OCI-LY3 (cell line): Measurements from ENCODE around the gene RLF.
A peak's percentile ranks its signal among the peaks of the same experiment; 100 is the strongest.

Experiments used
- H2AFZ ChIP-seq: fragments of 200-600, 300-600 bp; shearing (Covaris generic); 2 replicates; pipeline ENCODE4 v1.6.0; 2014; ENCODE audit warnings: antibody characterized with exemption, low read depth, low read length
- H3K27ac ChIP-seq: fragments of 200-600, 300-600 bp; sonication (generic); 2 replicates; pipeline ENCODE4 v1.5.1; 2014; ENCODE audit warnings: mild to moderate bottlenecking, low read length, moderate library complexity, mixed read lengths
- H3K27me3 ChIP-seq: fragments of 200-600, 300-600 bp; sonication (generic); 2 replicates; pipeline ENCODE4 v1.6.1; 2014; ENCODE audit warnings: low read depth, low read length, mixed read lengths
- H3K36me3 ChIP-seq: fragments of 200-600, 300-600 bp; sonication (generic); replicated peaks from 2 replicates; pipeline ENCODE3; 2014; ENCODE audit warnings: low read depth, low read length, mixed read lengths
- H3K4me1 ChIP-seq: fragments of 300-600, 200-600 bp; sonication (generic); 2 replicates; pipeline ENCODE4 v1.6.1; 2014; ENCODE audit warnings: low read length, mixed read lengths
- H3K4me2 ChIP-seq: fragments of 200-600, 300-600 bp; sonication (generic); 2 replicates; pipeline ENCODE4 v1.6.1; 2014; ENCODE audit warnings: low read length, mixed read lengths
- H3K4me3 ChIP-seq: fragments of 300-600, 200-600 bp; sonication (generic); 2 replicates; pipeline ENCODE4 v1.5.1; 2014; ENCODE audit warnings: antibody characterized with exemption, mild to moderate bottlenecking, low read length, moderate library complexity
- H3K79me2 ChIP-seq: fragments of 300-600, 200-600 bp; shearing (Covaris generic); 2 replicates; pipeline ENCODE4 v1.6.1; 2014; ENCODE audit warnings: mild to moderate bottlenecking, low read length, mixed read lengths
- H3K9ac ChIP-seq: fragments of 300-600, 200-600 bp; shearing (Covaris generic); 2 replicates; pipeline ENCODE4 v1.6.0; 2014; ENCODE audit warnings: mild to moderate bottlenecking, low read length, moderate library complexity
- H3K9me3 ChIP-seq: fragments of 200-600, 300-600 bp; shearing (Covaris generic); 2 replicates; pipeline ENCODE4 v1.6.1; 2014; ENCODE audit warnings: low read length, mixed read lengths; ENCODE audit not compliant: insufficient read depth
- H4K20me1 ChIP-seq: fragments of 200-600, 300-600 bp; sonication (generic); 2 replicates; pipeline ENCODE4 v1.6.1; 2016; ENCODE audit warnings: low read length, mixed read lengths; ENCODE audit not compliant: insufficient read depth
- EZH2phosphoT487 ChIP-seq: fragments of 200-600 bp; shearing (Covaris generic); IDR thresholded peaks from 2 replicates; pipeline ENCODE4 v1.6.1; 2018; ENCODE audit warnings: antibody characterized with exemption, mixed run types, low read depth
- TF ChIP-seq, protein P1 (sequence below): fragments of 200-600, 300-600 bp; sonication (generic); IDR thresholded peaks from 2 replicates; pipeline ENCODE4 v1.5.1; 2014; ENCODE audit warnings: antibody characterized with exemption, low read length, low read depth

Gene RLF

GRCh38 chr1:40160806-40161124 is 422 bp upstream of the RLF start:
- Histone ChIP-seq H3K9ac (peak overlapping the region; percentile 65), H4K20me1 (peaks cover 41% of the 10 kb centered on the region), H3K4me2 (peak overlapping the region; percentile 90), H3K27me3 (no peaks in the 10 kb centered on the region), H3K27ac (peak overlapping the region; percentile 14; the same call in 1 of the 2 replicates), H2AFZ (peak overlapping the region; percentile 74), H3K79me2 (peaks cover 51% of the 10 kb centered on the region), H3K36me3 (peaks cover 3% of the 10 kb centered on the region), H3K9me3 (no peaks in the 10 kb centered on the region), H3K4me3 (peak overlapping the region; percentile 83), H3K4me1 (peaks cover 12% of the 10 kb centered on the region)
- TF ChIP-seq EZH2phosphoT487: no peak
- TF ChIP-seq, protein P1, sequence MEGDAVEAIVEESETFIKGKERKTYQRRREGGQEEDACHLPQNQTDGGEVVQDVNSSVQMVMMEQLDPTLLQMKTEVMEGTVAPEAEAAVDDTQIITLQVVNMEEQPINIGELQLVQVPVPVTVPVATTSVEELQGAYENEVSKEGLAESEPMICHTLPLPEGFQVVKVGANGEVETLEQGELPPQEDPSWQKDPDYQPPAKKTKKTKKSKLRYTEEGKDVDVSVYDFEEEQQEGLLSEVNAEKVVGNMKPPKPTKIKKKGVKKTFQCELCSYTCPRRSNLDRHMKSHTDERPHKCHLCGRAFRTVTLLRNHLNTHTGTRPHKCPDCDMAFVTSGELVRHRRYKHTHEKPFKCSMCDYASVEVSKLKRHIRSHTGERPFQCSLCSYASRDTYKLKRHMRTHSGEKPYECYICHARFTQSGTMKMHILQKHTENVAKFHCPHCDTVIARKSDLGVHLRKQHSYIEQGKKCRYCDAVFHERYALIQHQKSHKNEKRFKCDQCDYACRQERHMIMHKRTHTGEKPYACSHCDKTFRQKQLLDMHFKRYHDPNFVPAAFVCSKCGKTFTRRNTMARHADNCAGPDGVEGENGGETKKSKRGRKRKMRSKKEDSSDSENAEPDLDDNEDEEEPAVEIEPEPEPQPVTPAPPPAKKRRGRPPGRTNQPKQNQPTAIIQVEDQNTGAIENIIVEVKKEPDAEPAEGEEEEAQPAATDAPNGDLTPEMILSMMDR: no peak

DNA sequence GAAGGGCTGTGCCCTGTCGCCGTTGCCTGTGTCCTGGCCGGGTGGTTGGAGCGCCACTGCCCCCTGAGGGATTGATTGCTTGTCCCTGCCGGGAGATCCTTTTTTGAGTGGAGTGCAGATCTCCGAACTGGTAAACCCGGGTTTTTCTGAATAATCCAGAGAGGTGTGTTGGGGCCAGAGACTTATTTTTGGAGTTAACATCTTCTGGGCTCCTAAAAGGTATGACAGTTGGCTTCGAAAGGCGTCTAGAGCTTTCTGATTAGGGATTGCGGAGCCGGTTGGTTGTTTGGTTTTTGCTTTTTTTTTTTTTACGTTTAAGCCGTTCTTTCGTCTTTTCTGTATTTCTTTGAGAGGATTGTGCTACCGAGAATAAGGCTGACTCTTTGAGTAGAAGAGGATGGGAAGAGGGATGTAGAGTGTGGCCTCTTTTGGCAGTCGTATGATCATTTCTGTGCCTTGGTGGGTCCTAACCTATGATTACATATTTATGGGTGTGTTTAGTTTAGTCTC is 756 bp downstream of the RLF start:
- no peak overlapping the region for H2AFZ ChIP-seq

GRCh38 chr1:40162753-40163441 is 1.7 kb downstream of the RLF start:
- H3K4me1 ChIP-seq: peaks cover 12% of the 10 kb centered on the region
- no peaks in the 10 kb centered on the region for H3K9me3 ChIP-seq
- H3K4me3 ChIP-seq: peak overlapping the region; percentile 83
- H3K9ac ChIP-seq: peak overlapping the region; percentile 65
- H3K36me3 ChIP-seq: peaks cover 3% of the 10 kb centered on the region
- H3K27ac ChIP-seq: no peak overlapping the region
- no peaks in the 10 kb centered on the region for H3K27me3 ChIP-seq
- peak overlapping the region; percentile 97 for H3K4me2 ChIP-seq
- H2AFZ ChIP-seq: no peak overlapping the region
- TF ChIP-seq, protein P1: no peak
- TF ChIP-seq EZH2phosphoT487: no peak
- H3K79me2 ChIP-seq: peaks cover 69% of the 10 kb centered on the region
- peaks cover 59% of the 10 kb centered on the region for H4K20me1 ChIP-seq

More for the DNA sequence above, 756 bp downstream of the RLF start:
- Histone ChIP-seq H3K36me3 (peaks cover 3% of the 10 kb centered on the region), H4K20me1 (peaks cover 49% of the 10 kb centered on the region), H3K9me3 (no peaks in the 10 kb centered on the region), H3K4me3 (peak overlapping the region; percentile 83), H3K4me1 (peaks cover 12% of the 10 kb centered on the region), H3K27ac (no peak overlapping the region), H3K9ac (peak overlapping the region; percentile 65), H3K79me2 (peaks cover 59% of the 10 kb centered on the region), H3K4me2 (peak overlapping the region; percentile 97), H3K27me3 (no peaks in the 10 kb centered on the region)
- no peak for TF ChIP-seq EZH2phosphoT487
- TF ChIP-seq, protein P1: no peak

GRCh38 chr1:40167317-40167716 is 6.1 kb downstream of the RLF start:
- no peak for TF ChIP-seq EZH2phosphoT487
- TF ChIP-seq, protein P1: peak; percentile 17; the same call in 1 of the 2 replicates
- no peaks in the 10 kb centered on the region for H3K9me3 ChIP-seq
- no peak overlapping the region for H3K9ac ChIP-seq
- H3K36me3 ChIP-seq: peaks cover 3% of the 10 kb centered on the region
- H3K4me2 ChIP-seq: no peak overlapping the region
- H4K20me1 ChIP-seq: peaks cover 88% of the 10 kb centered on the region
- H3K27ac ChIP-seq: no peak overlapping the region
- H2AFZ ChIP-seq: no peak overlapping the region
- H3K27me3 ChIP-seq: no peaks in the 10 kb centered on the region
- peaks cover 11% of the 10 kb centered on the region for H3K4me1 ChIP-seq
- H3K79me2 ChIP-seq: peaks cover 96% of the 10 kb centered on the region
- no peak overlapping the region for H3K4me3 ChIP-seq
